ENCODE measurements around the gene ASIC1.

DNA sequence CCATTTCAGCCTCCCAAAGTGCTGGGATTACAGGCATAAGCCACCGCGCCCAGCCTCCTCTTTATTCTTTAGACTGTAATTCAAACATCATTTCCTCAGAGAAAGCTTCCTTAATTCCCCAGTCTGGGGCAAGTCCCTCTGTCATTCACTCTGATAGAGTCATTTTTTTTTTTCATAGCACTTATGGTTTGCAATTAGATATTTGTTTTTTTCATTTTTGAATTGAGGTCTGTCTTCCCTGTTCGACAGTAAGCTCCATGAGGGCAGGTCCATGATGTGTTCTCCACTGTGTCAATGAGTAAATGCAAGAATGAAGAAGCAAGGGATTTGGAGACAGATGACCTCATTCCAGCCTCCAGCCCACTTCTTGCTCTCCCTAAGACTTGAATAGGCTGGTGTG, 12.1 kb downstream of the ASIC1 start:
- TF ChIP-seq, protein P1, sequence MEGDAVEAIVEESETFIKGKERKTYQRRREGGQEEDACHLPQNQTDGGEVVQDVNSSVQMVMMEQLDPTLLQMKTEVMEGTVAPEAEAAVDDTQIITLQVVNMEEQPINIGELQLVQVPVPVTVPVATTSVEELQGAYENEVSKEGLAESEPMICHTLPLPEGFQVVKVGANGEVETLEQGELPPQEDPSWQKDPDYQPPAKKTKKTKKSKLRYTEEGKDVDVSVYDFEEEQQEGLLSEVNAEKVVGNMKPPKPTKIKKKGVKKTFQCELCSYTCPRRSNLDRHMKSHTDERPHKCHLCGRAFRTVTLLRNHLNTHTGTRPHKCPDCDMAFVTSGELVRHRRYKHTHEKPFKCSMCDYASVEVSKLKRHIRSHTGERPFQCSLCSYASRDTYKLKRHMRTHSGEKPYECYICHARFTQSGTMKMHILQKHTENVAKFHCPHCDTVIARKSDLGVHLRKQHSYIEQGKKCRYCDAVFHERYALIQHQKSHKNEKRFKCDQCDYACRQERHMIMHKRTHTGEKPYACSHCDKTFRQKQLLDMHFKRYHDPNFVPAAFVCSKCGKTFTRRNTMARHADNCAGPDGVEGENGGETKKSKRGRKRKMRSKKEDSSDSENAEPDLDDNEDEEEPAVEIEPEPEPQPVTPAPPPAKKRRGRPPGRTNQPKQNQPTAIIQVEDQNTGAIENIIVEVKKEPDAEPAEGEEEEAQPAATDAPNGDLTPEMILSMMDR (conservative IDR thresholded peaks at IDR 0.05; ENCODE audit: low read length): no peak
- no peak for TF ChIP-seq EZH2phosphoT487 (IDR thresholded peaks at IDR 0.05; ENCODE audit: borderline replicate concordance, low read depth, low read length)

Measured in OCI-LY7 (cell line).